ENCODE data around the gene RASA2. TPM values are rescaled to one million over a fixed set of nuclear protein-coding genes. Genes with fewer than 3 reads are reported as not detected.

The RASA2 gene
- total and polyA plus RNA-seq, 10 of the 15 experiments (the other 5 are each of a cell fraction or from before 2014, with no cell fraction given): 1.9 to 9.4 (median 7.2) TPM

DNA sequence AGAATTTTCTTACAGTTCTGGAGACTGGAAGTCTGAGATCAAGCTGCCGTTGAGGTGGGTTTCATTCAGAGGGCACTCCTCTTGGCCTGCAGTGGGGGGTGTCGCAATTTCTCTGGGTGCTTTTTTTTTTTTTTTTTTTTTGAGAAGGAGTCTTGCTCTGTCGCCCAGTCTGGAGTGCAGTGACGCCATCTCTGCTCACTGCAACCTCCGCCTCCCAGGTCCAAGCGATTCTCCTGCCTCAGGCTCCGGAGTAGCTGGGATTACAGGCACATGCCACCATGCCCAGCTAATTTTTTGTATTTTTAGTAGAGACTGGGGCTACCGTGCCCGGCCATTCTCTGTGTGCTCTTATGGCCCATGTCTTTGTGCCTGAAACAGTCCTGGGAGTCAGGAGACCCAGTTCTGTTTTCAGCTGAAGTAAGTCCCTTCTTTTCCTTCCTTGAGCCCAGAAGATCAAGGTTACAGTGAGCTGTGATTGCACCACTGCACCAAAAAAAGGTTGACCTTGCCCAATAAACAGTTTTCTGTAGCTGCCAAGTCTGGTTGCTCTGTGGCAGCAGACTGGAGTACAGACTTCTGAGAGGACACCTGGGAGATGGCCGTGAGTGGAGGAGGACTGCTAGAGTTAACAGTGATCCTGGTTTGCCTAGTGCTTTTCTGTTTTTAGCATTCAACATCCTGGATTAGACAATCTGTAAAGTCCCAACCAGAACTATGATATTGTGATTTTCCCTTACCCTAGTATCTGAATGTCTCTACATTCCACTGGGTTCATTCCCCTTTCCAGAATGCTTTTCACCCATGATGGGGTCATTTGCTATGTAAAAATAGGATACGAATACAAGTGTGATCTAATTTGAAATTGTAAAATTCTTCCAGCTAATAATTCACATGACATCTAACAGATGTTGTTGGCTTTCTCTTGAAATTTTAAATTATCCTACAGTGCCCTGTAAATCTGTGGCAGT, 174.7 kb downstream of the RASA2 start (continued):
- TF ChIP-seq SPI1 (IDR thresholded peaks at IDR 0.05; ENCODE audit: borderline replicate concordance, insufficient read depth, low read depth, low read length): no peak
- TF ChIP-seq, protein P1, sequence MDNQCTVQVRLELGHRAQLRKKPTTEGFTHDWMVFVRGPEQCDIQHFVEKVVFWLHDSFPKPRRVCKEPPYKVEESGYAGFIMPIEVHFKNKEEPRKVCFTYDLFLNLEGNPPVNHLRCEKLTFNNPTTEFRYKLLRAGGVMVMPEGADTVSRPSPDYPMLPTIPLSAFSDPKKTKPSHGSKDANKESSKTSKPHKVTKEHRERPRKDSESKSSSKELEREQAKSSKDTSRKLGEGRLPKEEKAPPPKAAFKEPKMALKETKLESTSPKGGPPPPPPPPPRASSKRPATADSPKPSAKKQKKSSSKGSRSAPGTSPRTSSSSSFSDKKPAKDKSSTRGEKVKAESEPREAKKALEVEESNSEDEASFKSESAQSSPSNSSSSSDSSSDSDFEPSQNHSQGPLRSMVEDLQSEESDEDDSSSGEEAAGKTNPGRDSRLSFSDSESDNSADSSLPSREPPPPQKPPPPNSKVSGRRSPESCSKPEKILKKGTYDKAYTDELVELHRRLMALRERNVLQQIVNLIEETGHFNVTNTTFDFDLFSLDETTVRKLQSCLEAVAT (IDR thresholded peaks at IDR 0.05): no peak
- no peak for TF ChIP-seq SUPT20H (IDR thresholded peaks at IDR 0.05; ENCODE audit: borderline replicate concordance, control insufficient read depth, low read depth, low read length)
- TF ChIP-seq TCF12 (IDR thresholded peaks at IDR 0.05; ENCODE audit: low read depth, low read length): no peak
- no peak for TF ChIP-seq LARP7 (IDR thresholded peaks at IDR 0.05)

DNA sequence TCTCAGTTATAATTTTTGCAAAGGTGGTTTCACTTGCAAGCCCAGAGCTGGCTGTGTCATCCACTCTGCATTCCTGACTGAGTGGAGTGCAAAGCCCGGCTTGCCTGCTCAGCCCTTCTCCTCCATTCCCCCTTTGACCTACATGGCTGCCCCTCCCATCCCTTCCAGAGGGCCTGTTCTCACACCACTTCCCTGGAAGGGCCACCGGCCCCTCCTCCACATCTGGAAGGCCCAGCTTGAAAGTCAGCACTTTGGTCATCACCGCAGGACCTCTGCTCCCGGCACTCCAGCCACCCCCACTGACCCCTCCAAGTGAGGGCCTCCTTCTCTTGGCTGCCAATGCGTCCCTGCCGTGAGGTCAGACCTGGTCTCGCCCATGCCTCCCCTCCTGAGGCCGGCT, 177.2 kb downstream of the RASA2 start:
- ChIA-PET POLR2A (no interaction called here), SMC1A (ENCODE audit: uncharacterized antibody, unreplicated experiment) (no interaction called here), RAD21 (ENCODE audit: unreplicated experiment) (no interaction called here), CTCF (no interaction called here)
- Histone ChIP-seq H3K4me1 (ENCODE audit: control insufficient read depth, insufficient read depth, low read length) (no peaks in the 10 kb centered on the region), H3K27me3 (replicated peaks in 1 of 2; ENCODE audit: control insufficient read depth in 2 of 2, insufficient read depth in 2 of 2, low read length in 1 of 2) (peaks cover 2 to 5% of the 10 kb centered on the region in 2 experiments; a peak in 2 of 4 replicates), H4K20me1 (ENCODE audit: control insufficient read depth, insufficient read depth) (no peaks in the 10 kb centered on the region), H2AFZ (ENCODE audit: control insufficient read depth, low read depth, low read length) (no peak overlapping the region), H3K36me3 (ENCODE audit: control insufficient read depth in 2 of 2, insufficient read depth in 2 of 2, low read length in 1 of 2) (no peaks in the 10 kb centered on the region), H3K4me3 (no peak overlapping the region), H3K9me3 (replicated peaks; ENCODE audit: control insufficient read depth, insufficient read depth, low read length) (no peaks in the 10 kb centered on the region; the same call in 2 of the 3 replicates), H3K4me2 (ENCODE audit: control insufficient read depth, insufficient read depth) (no peak overlapping the region), H3K9ac (ENCODE audit: control insufficient read depth, insufficient read depth, low read length) (no peak overlapping the region), H3K27ac (ENCODE audit: control insufficient read depth, insufficient read depth) (no peak overlapping the region), H3K79me2 (ENCODE audit: control insufficient read depth, insufficient read depth, low read length) (no peaks in the 10 kb centered on the region)
- no peak for ATAC-seq
- WGBS (ENCODE audit: insufficient coverage, insufficient replicate concordance, low lambda C conversion rate, missing lambda C conversion rate): 33% methylated on average over 8 of the region's 8 CpGs
- intact Hi-C loops (cut with micrococcal nuclease; ENCODE audit: unreplicated experiment) (no loop called here), in situ Hi-C loops (cut with MboI) (no loop called here)
- no peak for DNase-seq (ENCODE audit: low read depth, low spot score)
- FAIRE-seq: no peak
- no TSS peak for BruUV-seq (replicated peaks)
- TF ChIP-seq NR2F1 (conservative IDR thresholded peaks at IDR 0.05) (no peak), MTA2 (IDR thresholded peaks at IDR 0.05; ENCODE audit: low read depth) (no peak), ETV6 (conservative IDR thresholded peaks at IDR 0.05 in 1 of 2, IDR thresholded peaks at IDR 0.05 in 1 of 2; ENCODE audit: borderline replicate concordance in 1 of 2, low read depth in 1 of 2) (no peak), CBFB (IDR thresholded peaks at IDR 0.05; ENCODE audit: low read depth) (no peak), IRF4 (IDR thresholded peaks at IDR 0.05; ENCODE audit: low read depth, low read length) (no peak), CHD1 (IDR thresholded peaks at IDR 0.05; ENCODE audit: low read depth, low read length) (no peak), TCF7 (IDR thresholded peaks at IDR 0.05; ENCODE audit: borderline replicate concordance) (no peak), STAT1 (conservative IDR thresholded peaks at IDR 0.05) (no peak), POU2F2 (IDR thresholded peaks at IDR 0.05; ENCODE audit: borderline replicate concordance, low read depth, low read length) (no peak), EGR1 (IDR thresholded peaks at IDR 0.05; ENCODE audit: borderline replicate concordance in 1 of 2, low read depth in 2 of 2, low read length in 2 of 2) (no peak), SMAD1 (IDR thresholded peaks at IDR 0.05; ENCODE audit: low read depth, partially characterized antibody) (no peak)
- TF ChIP-seq, protein P2, sequence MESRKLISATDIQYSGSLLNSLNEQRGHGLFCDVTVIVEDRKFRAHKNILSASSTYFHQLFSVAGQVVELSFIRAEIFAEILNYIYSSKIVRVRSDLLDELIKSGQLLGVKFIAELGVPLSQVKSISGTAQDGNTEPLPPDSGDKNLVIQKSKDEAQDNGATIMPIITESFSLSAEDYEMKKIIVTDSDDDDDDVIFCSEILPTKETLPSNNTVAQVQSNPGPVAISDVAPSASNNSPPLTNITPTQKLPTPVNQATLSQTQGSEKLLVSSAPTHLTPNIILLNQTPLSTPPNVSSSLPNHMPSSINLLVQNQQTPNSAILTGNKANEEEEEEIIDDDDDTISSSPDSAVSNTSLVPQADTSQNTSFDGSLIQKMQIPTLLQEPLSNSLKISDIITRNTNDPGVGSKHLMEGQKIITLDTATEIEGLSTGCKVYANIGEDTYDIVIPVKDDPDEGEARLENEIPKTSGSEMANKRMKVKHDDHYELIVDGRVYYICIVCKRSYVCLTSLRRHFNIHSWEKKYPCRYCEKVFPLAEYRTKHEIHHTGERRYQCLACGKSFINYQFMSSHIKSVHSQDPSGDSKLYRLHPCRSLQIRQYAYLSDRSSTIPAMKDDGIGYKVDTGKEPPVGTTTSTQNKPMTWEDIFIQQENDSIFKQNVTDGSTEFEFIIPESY (IDR thresholded peaks at IDR 0.05): no peak
- TF ChIP-seq, protein P3, sequence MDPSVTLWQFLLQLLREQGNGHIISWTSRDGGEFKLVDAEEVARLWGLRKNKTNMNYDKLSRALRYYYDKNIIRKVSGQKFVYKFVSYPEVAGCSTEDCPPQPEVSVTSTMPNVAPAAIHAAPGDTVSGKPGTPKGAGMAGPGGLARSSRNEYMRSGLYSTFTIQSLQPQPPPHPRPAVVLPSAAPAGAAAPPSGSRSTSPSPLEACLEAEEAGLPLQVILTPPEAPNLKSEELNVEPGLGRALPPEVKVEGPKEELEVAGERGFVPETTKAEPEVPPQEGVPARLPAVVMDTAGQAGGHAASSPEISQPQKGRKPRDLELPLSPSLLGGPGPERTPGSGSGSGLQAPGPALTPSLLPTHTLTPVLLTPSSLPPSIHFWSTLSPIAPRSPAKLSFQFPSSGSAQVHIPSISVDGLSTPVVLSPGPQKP (IDR thresholded peaks at IDR 0.05; ENCODE audit: low read depth, low read length): no peak

Data from GM12878 (cell line).